ENCODE results near the gene SP110.

The SP110 gene

GRCh38 chr2:230166557-230167170 lies 53.1 kb downstream of the SP110 start:
- Histone ChIP-seq H3K27ac (ENCODE audit: low read length) (no peak overlapping the region), H3K4me3 (ENCODE audit: low read depth in 1 of 2, low read length in 2 of 2) (no peak overlapping the region), H3K27me3 (ENCODE audit: low read depth, low read length) (no peaks in the 10 kb centered on the region), H3K36me3 (ENCODE audit: control insufficient read depth in 1 of 2, insufficient read depth in 2 of 2, low read length in 2 of 2) (peaks cover 0 to 12% of the 10 kb centered on the region in 2 donors), H3K4me1 (ENCODE audit: control insufficient read depth in 1 of 2, insufficient read depth in 2 of 2, low read length in 2 of 2) (no peaks in the 10 kb centered on the region), H3K9me3 (ENCODE audit: control insufficient read depth in 1 of 2, low read length in 2 of 2) (no peaks in the 10 kb centered on the region)

- Histone ChIP-seq H3K36me3 (ENCODE audit: control insufficient read depth in 1 of 2, insufficient read depth in 2 of 2, low read length in 2 of 2) (peaks cover 0 to 6% of the 10 kb centered on the region in 2 donors), H3K4me3 (ENCODE audit: low read depth in 1 of 2, low read length in 2 of 2) (no peak overlapping the region), H3K4me1 (ENCODE audit: control insufficient read depth in 1 of 2, insufficient read depth in 2 of 2, low read length in 2 of 2) (peaks cover 0 to 4% of the 10 kb centered on the region in 2 donors), H3K27me3 (ENCODE audit: low read depth, low read length) (no peaks in the 10 kb centered on the region), H3K9me3 (ENCODE audit: control insufficient read depth in 1 of 2, low read length in 2 of 2) (no peaks in the 10 kb centered on the region), H3K27ac (ENCODE audit: low read length) (no peak overlapping the region)
Observed at GRCh38 chr2:230164139-230164538, 55.6 kb downstream of the SP110 start.

GRCh38 chr2:230162981-230163380 lies 56.8 kb downstream of the SP110 start:
- H3K4me3 ChIP-seq (ENCODE audit: low read depth in 1 of 2, low read length in 2 of 2) = no peak overlapping the region
- H3K27ac ChIP-seq (ENCODE audit: low read length) = no peak overlapping the region
- H3K27me3 ChIP-seq (ENCODE audit: low read depth, low read length) = no peaks in the 10 kb centered on the region
- H3K36me3 ChIP-seq (ENCODE audit: control insufficient read depth in 1 of 2, insufficient read depth in 2 of 2, low read length in 2 of 2) = peaks cover 0 to 6% of the 10 kb centered on the region in 2 donors
- H3K9me3 ChIP-seq (ENCODE audit: control insufficient read depth in 1 of 2, low read length in 2 of 2) = no peaks in the 10 kb centered on the region
- H3K4me1 ChIP-seq (ENCODE audit: control insufficient read depth in 1 of 2, insufficient read depth in 2 of 2, low read length in 2 of 2) = peaks cover 0 to 4% of the 10 kb centered on the region in 2 donors

- no peaks in the 10 kb centered on the region for H3K9me3 ChIP-seq (ENCODE audit: control insufficient read depth in 1 of 2, low read length in 2 of 2)
- no peak overlapping the region for H3K27ac ChIP-seq (ENCODE audit: low read length)
- H3K36me3 ChIP-seq (ENCODE audit: control insufficient read depth in 1 of 2, insufficient read depth in 2 of 2, low read length in 2 of 2) = no peaks in the 10 kb centered on the region
- H3K27me3 ChIP-seq (ENCODE audit: low read depth, low read length) = no peaks in the 10 kb centered on the region
- peaks cover 0 to 4% of the 10 kb centered on the region in 2 donors for H3K4me1 ChIP-seq (ENCODE audit: control insufficient read depth in 1 of 2, insufficient read depth in 2 of 2, low read length in 2 of 2)
- no peak overlapping the region for H3K4me3 ChIP-seq (ENCODE audit: low read depth in 1 of 2, low read length in 2 of 2)
Observed at GRCh38 chr2:230161184-230161583, 58.6 kb downstream of the SP110 start.

GRCh38 chr2:230160112-230160660 lies 59.6 kb downstream of the SP110 start:
- H3K9me3 ChIP-seq (ENCODE audit: control insufficient read depth in 1 of 2, low read length in 2 of 2) = no peaks in the 10 kb centered on the region
- H3K36me3 ChIP-seq (ENCODE audit: control insufficient read depth in 1 of 2, insufficient read depth in 2 of 2, low read length in 2 of 2) = no peaks in the 10 kb centered on the region
- peaks cover 0 to 4% of the 10 kb centered on the region in 2 donors for H3K4me1 ChIP-seq (ENCODE audit: control insufficient read depth in 1 of 2, insufficient read depth in 2 of 2, low read length in 2 of 2)
- no peaks in the 10 kb centered on the region for H3K27me3 ChIP-seq (ENCODE audit: low read depth, low read length)
- H3K27ac ChIP-seq (ENCODE audit: low read length) = no peak overlapping the region
- H3K4me3 ChIP-seq (ENCODE audit: low read depth in 1 of 2, low read length in 2 of 2) = no peak overlapping the region

DNA sequence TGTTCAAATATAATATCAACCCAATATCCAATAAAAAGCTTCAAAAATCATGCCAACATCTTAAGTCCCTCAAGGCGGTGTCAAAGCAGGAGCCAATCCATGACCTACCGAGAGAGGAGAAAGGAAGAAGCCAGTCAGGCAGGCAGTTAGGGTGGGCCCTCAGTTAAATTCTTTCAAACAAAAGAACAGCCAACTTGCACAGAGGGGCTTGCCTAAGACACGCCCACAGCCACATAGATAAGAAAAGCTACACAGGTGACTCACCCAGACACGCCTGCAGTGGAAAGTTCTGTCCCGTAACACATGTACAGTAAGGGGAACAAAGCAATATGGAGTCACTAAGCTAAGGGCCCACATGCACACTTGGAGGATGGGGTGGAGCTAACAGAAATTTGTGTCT lies 61.3 kb downstream of the SP110 start:
- H3K4me3 ChIP-seq (ENCODE audit: low read depth in 1 of 2, low read length in 2 of 2) = no peak overlapping the region
- H3K27me3 ChIP-seq (ENCODE audit: low read depth, low read length) = no peaks in the 10 kb centered on the region
- no peaks in the 10 kb centered on the region for H3K36me3 ChIP-seq (ENCODE audit: control insufficient read depth in 1 of 2, insufficient read depth in 2 of 2, low read length in 2 of 2)
- H3K4me1 ChIP-seq (ENCODE audit: control insufficient read depth in 1 of 2, insufficient read depth in 2 of 2, low read length in 2 of 2) = peaks cover 0 to 4% of the 10 kb centered on the region in 2 donors
- no peaks in the 10 kb centered on the region for H3K9me3 ChIP-seq (ENCODE audit: control insufficient read depth in 1 of 2, low read length in 2 of 2)
- H3K27ac ChIP-seq (ENCODE audit: low read length) = no peak overlapping the region

DNA sequence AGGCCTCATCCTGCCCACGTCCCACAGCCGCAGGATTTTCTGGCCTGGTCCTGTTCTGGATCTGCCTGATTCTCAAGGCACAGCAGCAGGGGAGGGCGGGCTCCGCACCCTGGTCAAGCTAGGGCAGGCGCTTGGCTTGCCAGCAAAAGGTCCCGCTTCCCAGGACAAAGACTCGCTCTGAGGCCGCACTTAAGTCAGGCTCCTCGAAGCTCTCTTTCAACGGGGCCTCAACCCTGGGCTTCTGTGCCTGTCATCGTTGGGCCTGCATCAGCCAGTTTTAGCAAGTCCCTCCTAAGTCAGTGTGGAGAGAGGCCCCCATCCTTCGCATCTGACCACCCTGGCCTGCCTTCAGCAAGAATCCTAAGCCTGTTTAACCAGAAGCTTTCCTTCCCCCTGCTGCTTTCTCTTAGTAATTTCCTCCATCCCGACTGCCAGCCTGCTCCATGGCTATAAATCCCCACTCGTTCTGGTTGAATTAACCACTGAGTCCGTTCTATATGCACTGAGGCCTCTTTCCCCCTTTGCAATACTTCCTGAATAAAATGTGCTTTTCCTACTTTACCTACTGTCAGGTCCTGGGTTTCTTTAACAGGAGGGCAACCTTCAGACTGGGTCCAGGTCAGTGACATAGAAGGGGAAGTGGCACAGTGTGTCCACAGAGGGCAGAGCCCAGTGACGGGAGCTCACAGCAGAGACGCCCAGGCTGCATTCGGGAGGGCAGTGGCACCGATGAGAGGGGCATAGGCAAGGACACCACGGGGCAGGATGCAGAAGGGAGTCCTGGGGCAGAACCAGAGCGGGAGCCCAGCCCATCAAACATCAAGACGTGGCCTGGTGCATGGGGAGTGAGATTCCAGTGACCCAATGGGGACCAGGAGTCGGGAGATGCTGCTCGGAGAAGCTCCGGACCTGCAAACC lies 62.7 kb downstream of the SP110 start:
- Histone ChIP-seq H3K4me3 (ENCODE audit: low read depth in 1 of 2, low read length in 2 of 2) (no peak overlapping the region), H3K4me1 (ENCODE audit: control insufficient read depth in 1 of 2, insufficient read depth in 2 of 2, low read length in 2 of 2) (peaks cover 0 to 4% of the 10 kb centered on the region in 2 donors), H3K9me3 (ENCODE audit: control insufficient read depth in 1 of 2, low read length in 2 of 2) (peaks cover 4 to 5% of the 10 kb centered on the region in 2 donors), H3K27ac (ENCODE audit: low read length) (no peak overlapping the region), H3K36me3 (ENCODE audit: control insufficient read depth in 1 of 2, insufficient read depth in 2 of 2, low read length in 2 of 2) (no peaks in the 10 kb centered on the region), H3K27me3 (ENCODE audit: low read depth, low read length) (no peaks in the 10 kb centered on the region)

DNA sequence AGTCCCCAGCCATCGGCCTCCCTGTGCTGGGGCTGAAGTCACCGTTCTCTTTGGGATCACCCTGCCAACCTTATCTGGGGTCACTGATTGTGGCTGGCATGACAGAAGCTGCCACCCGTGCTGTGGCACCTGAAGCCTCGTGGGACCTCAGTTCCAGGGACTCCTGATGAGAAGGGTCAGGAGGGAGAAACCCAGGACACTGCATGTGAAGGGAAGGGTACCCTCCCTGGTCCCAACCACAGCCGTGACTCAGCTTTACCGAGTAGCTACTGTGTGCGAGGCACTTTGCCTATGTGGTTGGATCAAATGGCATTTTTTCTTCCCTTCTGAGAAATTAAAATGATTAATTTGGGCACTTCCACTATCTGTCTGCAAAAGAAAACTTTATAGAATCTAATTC lies 64.4 kb downstream of the SP110 start:
- Histone ChIP-seq H3K36me3 (ENCODE audit: control insufficient read depth in 1 of 2, insufficient read depth in 2 of 2, low read length in 2 of 2) (no peaks in the 10 kb centered on the region), H3K4me1 (ENCODE audit: control insufficient read depth in 1 of 2, insufficient read depth in 2 of 2, low read length in 2 of 2) (peaks cover 0 to 4% of the 10 kb centered on the region in 2 donors), H3K9me3 (ENCODE audit: control insufficient read depth in 1 of 2, low read length in 2 of 2) (peaks cover 5 to 8% of the 10 kb centered on the region in 2 donors), H3K4me3 (ENCODE audit: low read depth in 1 of 2, low read length in 2 of 2) (no peak overlapping the region), H3K27ac (ENCODE audit: low read length) (no peak overlapping the region), H3K27me3 (ENCODE audit: low read depth, low read length) (no peaks in the 10 kb centered on the region)

DNA sequence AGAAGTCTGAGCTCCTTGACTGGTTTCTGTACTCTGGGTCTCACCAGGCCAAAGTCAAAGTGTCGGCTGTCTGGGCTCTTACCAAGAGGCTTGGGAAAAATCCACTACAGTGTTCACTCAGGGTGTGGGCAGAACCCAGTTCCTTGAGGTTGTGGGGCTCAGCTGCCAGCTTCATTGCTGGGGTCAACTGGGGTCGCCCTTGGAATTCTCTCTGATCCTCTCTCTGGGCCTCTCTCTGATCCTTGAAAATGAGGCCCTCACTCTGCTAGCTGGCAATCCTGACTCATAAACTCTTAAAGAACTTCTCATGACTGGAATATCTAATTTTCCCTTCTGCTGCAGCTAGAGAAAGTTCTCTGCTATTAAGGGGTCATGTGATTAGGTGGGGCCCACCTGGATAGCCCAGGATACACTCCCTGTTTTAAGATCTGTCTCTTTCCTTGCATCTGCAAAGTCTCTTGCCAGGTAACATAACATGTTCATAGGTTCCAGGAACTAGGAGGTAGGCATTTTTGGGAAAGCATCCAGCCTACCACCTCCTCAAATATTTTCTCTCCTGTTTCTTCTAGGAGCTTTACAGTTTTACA lies 66.3 kb downstream of the SP110 start:
- Histone ChIP-seq H3K4me3 (ENCODE audit: low read depth in 1 of 2, low read length in 2 of 2) (no peak overlapping the region), H3K36me3 (ENCODE audit: control insufficient read depth in 1 of 2, insufficient read depth in 2 of 2, low read length in 2 of 2) (no peaks in the 10 kb centered on the region), H3K27me3 (ENCODE audit: low read depth, low read length) (no peaks in the 10 kb centered on the region), H3K9me3 (ENCODE audit: control insufficient read depth in 1 of 2, low read length in 2 of 2) (peaks cover 5 to 8% of the 10 kb centered on the region in 2 donors), H3K4me1 (ENCODE audit: control insufficient read depth in 1 of 2, insufficient read depth in 2 of 2, low read length in 2 of 2) (no peaks in the 10 kb centered on the region), H3K27ac (ENCODE audit: low read length) (no peak overlapping the region)

DNA sequence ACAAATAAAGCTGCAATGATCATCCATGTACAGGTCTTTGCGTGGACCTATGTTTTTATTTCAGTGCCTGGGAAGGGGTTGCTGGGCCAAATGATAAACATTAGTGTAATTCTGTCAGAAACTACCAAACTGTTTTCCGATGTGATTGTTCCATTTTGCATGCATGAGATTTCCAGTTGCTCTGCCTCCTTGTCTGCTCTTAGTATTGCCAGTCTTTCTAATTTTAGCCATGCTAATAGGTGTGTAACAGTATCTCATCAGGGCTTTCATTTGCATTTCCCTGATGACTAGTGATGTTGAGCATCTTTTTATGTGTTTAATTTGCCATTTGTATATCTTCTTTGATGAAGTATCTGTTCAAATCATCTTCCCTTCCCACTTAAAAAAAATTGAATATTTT lies 67.5 kb downstream of the SP110 start:
- Histone ChIP-seq H3K27ac (ENCODE audit: low read length) (no peak overlapping the region), H3K4me1 (ENCODE audit: control insufficient read depth in 1 of 2, insufficient read depth in 2 of 2, low read length in 2 of 2) (no peaks in the 10 kb centered on the region), H3K36me3 (ENCODE audit: control insufficient read depth in 1 of 2, insufficient read depth in 2 of 2, low read length in 2 of 2) (no peaks in the 10 kb centered on the region), H3K4me3 (ENCODE audit: low read depth in 1 of 2, low read length in 2 of 2) (no peak overlapping the region), H3K27me3 (ENCODE audit: low read depth, low read length) (no peaks in the 10 kb centered on the region), H3K9me3 (ENCODE audit: control insufficient read depth in 1 of 2, low read length in 2 of 2) (peaks cover 5 to 8% of the 10 kb centered on the region in 2 donors)

DNA sequence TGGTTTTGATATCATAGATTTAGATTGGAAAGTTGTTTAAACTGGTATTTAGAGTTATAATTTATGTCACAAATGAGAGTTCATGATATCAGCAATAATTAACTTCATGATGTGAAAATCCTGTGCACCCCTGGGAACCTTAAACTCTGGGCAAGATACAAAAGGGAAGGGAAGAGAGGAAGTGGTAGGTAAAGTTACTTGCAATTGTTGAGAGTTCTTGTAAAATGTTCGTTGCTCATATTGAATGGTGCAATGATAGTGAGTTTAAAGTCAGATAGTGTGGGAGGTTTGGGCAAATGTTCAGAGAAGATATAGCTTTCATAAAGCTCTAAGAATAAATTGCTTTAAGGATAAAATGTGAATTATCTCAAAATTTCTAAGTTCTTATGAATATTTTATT lies 75.4 kb downstream of the SP110 start:
- Histone ChIP-seq H3K27ac (ENCODE audit: low read length) (no peak overlapping the region), H3K9me3 (ENCODE audit: control insufficient read depth in 1 of 2, low read length in 2 of 2) (no peaks in the 10 kb centered on the region), H3K4me1 (ENCODE audit: control insufficient read depth in 1 of 2, insufficient read depth in 2 of 2, low read length in 2 of 2) (no peaks in the 10 kb centered on the region), H3K4me3 (ENCODE audit: low read depth in 1 of 2, low read length in 2 of 2) (no peak overlapping the region), H3K36me3 (ENCODE audit: control insufficient read depth in 1 of 2, insufficient read depth in 2 of 2, low read length in 2 of 2) (no peaks in the 10 kb centered on the region), H3K27me3 (ENCODE audit: low read depth, low read length) (no peaks in the 10 kb centered on the region)
